GM18951 (cell line): ENCODE measurements around the gene ZMYND8.

Experiments
- POLR2A ChIP-seq: IDR thresholded peaks from 4 replicates; pipeline ENCODE4 v1.6.1; 2011; ENCODE audit warnings: mild to moderate bottlenecking; ENCODE audit not compliant: insufficient read length, insufficient read depth; ENCODE audit errors: extremely low read depth
- in situ Hi-C: fragments of 300-500 bp; cut with MboI; formaldehyde crosslinking; loops from one replicate; pipeline ENCODE4 v1.12.0; 2022; ENCODE audit warnings: low sequenced_read_pairs, mixed read lengths, inconsistent platforms; ENCODE audit not compliant: unreplicated experiment

The ZMYND8 gene

DNA sequence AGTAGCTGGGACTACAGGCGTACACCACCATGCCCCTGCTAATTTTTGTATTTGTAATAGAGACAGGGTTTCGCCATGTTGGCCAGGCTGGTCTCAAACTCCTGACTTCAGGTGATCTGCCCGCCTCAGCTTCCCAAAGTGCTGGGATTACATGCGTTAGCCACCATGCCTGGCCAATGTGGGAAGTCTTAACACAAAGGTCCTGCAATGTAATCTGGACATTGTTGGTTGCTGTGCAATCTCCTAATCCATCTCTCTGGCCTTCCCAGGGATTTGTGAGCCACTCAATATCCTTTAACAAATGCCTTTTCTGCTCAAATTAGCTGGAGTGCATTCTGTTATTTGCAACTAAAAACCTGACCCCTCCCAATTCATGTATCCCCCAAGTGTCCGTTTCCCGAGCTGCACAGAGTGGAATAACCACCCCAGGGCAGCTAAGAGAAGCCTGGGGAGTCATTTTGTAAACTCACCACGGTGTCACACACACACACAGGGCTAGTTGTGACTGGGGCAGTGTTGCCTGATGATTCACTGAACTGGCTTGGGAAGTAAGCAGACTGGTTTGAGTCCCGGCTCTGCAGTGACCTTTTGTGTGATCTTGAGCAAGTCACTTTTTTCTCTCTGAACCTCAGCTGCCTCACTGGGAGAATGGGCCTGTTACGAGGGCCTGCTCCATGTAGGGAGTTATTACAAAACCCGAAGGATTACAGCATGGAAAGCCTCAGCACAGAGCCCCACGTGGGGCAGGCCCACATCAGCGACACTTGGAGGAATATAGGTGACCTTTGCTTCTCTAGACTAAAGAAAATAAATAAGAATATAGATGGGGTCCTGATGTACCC lies 152.3 kb downstream of the ZMYND8 start:
- in situ Hi-C loops, result no loop called here
- TF ChIP-seq POLR2A, result no peak

DNA sequence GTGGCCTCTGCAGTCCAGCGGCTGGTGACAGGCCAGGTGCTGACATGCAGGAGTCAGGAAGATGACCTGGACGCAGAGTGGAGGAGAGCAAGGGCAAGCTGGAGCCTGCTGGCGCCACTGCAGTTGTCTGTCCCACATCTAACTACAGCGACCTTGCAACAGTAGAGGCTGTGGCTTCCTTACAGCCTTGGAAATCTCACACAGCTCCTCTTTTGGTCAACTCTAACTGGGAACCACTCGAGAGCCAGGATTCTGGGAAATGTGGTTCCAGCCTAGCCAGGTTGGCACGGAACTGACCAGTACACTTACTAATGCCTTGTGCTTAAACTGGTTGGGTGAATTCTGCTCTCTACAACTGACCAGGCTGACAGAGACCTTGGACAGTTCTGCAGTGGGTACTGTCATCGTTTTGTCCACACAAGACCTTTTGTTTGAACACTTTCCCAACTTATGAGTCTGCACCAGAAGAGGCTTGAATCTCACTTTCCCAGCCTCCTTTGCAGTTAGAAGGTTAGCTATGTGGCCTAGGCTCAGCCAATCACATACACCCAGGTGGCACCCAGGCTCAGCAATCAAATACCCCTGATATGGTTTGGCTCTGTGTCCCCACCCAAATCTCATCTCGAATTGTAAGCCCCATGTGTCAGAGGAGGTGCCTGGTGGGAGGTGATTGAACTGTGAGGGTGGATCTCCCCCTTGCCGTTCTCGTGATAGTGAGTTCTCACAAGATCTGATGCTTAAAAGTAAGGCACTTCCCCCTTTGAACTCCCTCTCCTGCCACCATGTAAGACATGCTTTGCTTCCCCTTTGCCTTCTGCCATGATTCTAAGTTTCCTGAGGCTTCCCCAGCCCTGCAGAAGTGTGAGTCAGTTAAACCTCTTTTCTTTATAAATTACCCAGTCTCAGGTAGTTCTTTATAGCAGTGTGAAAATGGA lies 153.5 kb downstream of the ZMYND8 start:
- in situ Hi-C loops, result no loop called here

DNA sequence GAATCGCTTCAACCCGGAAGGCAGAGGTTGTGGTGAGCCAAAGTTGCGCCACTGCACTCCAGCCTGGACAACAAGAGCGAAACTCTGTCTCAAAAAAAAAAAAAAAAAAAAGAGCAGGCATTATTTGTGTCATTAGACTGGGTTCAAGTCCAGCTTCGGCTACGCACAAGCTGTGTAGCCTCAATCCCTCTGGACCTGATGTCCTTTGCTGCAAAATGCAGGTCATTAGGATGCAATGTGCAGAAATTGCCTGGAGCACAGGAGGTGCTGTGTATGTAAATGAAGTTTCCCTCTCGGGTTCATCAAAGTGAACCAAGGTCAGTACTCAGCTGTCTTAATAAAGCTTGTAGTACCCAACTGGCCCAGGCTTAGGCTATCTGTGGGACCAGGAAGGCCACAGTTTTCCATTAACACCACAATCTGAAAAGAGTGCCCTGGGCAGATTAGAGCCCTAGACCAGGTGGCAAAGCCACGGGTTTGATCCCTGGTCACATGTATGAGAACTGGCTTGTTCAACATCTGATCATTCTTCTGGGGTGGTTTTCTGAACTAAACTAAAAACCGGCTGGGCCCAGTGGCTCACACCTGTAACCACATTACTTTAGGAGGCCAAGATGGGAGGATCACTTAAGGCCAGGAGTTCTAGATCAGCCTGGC lies 155.3 kb downstream of the ZMYND8 start:
- TF ChIP-seq POLR2A, result no peak
- in situ Hi-C loops, result no loop called here

More for the DNA sequence above, 153.5 kb downstream of the ZMYND8 start:
- no peak for TF ChIP-seq POLR2A

DNA sequence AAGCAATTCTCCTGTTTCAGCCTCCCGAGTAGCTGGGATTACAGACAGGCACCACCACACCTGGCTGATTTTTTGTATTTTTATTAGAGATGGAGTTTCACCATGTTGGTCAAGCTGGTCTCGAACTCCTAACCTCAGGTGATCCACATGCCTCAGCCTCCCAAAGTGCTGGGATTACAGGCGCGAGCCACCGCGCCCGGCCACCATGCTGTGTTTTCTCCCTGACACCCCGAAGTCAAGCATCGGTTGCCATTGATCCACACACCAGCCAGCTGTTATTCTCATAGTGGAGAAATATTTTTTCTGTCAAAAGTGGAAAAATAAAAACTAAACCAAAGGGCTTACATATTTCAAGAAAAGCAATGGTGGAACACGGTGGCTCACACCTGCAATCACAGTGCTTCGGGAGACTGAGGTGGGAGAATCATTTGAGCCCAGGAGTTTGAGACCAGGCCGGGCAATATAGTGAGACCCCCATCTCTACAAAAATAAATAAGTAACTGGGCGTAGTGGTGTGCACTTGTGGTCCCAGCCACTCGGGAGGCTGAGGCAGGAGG lies 157.4 kb downstream of the ZMYND8 start:
- in situ Hi-C loops, result no loop called here
- TF ChIP-seq POLR2A, result no peak

DNA sequence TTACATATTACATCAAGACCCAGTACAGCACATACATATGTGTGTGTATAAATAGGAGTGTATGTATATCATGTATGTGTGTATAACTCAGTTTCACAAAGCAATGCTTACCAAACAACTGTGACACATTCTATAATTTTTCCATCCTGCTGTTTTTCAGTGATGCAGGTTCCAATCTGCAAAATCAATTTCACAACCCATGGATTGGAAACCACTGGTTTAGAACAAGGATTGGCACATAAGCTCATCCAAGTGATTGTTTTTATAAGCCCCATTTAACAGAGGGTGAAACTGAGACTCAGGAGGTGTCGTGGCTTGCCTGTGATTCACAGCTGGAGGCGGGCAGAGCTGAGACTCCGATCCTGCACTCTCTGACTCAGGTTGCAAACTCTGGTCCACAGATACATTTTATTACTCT lies 158.2 kb downstream of the ZMYND8 start:
- in situ Hi-C loops, result no loop called here
- TF ChIP-seq POLR2A, result no peak

DNA sequence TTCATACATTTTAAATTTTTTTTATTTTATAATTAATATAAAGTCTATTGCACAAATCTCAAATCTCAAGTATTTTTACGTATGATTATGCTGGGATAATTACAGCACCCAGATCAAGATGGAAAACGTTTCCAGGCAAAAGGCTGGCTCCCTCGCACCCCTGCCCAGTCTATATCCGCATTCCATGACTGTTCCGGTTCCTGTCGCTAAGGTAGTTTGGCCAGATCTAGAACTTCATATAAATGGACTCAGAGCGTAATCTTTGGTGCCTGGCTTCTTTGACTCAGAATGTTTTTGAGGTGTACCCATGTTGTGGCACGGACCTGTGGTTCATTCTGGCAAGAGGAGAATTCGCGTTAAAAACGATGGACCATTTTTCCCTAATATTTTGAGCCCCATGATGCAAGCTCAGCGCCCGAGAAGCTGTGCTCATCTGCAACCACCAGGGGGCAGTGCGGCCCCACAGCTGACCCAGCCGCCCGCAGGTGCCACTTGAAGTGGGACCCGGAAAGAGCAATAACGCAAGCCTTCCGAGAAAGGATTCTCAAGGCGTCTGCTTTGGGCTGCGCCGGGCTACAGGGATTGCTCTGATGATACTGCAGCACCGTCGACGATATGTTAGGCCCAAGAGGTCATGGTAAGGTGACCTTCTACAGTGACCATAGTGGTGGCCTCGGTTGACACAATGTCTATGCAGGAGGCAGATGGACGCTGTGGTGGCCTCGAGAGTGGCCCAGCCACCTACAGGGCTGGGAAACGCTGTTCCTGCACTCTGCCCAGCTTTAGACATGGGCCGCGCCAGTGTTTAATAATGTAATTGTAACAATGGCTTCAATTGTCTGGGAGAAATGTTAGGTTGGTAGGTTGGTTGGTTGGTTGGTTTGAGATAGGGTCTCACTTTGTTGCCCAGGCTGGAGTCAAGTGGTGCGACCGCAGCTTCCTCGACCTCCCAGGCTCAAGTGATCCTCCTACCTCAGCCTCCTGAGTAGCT lies 160.1 kb downstream of the ZMYND8 start:
- no peak for TF ChIP-seq POLR2A
- in situ Hi-C loops, result no loop called here

DNA sequence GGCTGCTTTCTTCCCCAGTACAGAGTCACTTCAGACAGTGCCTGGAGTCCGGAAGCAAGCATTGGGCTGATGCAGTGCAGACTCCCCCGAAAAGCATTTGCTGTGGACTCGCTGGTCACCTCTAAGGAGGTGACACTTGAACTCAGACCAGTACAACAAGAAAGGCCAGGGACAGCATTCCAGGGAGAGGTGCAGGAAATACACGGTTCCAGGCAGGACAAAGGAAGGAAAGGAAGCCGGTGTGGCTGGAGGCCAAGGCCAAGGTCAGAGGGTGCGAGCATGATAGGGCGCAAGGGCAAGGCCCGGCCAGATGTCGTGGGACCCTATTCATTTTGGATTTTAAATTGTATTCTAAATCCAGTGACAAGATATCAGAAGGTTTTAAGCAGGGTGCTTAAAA lies 160.9 kb downstream of the ZMYND8 start:
- in situ Hi-C loops, result no loop called here

DNA sequence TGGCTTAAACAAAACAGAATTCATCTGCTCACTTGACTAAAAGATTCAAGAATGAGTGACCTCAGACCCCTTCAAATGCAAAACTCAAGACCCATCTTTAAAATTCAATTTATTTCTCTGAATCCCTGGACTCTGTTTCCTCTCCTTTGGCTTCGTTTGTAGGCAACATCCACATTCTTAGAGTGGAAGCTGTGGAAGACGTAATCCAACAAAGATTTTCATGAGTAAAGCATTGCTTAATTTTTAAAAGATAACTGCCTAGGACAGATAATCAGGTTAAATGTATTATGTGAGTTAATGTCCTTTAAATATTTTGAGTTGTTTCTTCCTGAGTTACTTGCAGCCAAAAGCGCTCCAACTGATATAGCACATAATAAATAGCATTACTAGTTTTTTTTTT lies 164.5 kb downstream of the ZMYND8 start:
- in situ Hi-C loops, result loop anchor here (5.0 kb wide), 1 partner anchor 190 kb away; no protein-coding TSS in a partner anchor
- TF ChIP-seq POLR2A, result no peak

More for the DNA sequence above, 160.9 kb downstream of the ZMYND8 start:
- TF ChIP-seq POLR2A, result no peak

DNA sequence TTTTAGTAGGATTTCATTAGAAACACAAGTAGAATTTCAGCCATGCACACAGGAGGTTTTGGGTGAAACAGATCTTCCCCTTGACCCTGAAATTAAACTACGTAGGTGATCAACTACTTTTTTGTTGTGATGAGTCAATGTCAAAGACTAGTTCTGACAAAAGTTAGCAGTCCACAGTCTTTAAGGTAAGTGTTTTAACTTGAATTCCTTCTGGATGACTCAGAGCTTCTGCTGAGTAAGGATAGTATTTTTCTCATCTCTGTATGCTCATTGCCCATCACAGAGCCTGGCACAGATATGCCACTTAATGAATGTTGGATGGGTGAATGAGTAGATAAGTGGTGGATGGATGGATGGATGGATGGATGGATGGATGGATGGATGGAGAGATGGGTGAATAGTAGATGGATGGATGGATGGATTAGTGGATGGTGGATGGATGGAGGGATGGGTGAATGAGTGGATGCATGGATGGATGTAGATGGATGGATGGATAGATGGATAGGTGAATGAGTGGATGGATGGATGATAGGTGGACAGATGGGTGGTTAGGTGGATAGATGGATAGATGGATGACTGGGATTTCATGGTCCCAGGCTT lies 165.3 kb downstream of the ZMYND8 start:
- no peak for TF ChIP-seq POLR2A
- in situ Hi-C loops, result loop anchor here (5.0 kb wide), 1 partner anchor 191 kb away; no protein-coding TSS in a partner anchor

DNA sequence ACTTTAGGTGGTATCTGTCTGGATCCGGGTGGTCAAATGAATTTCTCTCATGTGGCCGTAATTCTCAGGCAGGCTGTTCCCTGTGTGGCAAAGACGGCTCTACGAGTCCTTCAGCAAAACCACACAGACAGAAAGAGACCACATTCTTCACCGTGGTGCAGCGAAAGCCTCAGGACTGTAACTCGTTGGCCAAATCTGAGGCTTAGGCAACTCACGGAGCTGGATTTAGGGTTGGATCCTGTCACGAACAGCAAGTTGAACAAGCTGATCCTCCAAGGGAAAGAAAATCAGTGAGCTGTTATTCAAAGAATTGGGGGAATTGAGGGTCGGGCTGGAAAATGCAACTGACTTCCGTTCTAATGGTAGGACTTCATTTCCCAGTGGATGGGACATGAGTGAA lies 167.4 kb downstream of the ZMYND8 start:
- no peak for TF ChIP-seq POLR2A
- in situ Hi-C loops, result no loop called here

DNA sequence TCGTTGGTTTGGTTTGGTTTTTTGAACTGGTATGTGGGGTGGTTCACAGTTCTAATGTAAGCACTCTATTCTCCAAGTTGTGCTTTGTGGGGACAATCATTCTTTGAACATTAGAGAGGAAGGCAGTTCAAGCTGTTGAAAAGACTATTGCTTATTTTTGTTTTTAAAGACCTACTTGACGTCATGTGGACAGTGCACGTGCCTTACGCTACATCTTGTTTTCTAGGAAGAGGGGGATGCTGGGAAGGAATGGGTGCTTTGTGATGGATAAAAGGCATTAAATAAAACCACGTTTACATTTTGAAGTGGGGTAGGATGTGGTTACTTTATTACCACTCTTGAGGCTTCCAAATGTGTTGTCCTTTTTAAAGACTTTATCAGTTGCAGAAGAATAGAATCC lies 168.0 kb downstream of the ZMYND8 start:
- no peak for TF ChIP-seq POLR2A
- in situ Hi-C loops, result no loop called here
